HG02571 (cell line): ENCODE results near the gene SC5D.
A peak's percentile ranks its signal among the peaks of the same experiment; 100 is the strongest.

Experiments
- ATAC-seq: cut with Tn5 transposase; IDR thresholded peaks from one replicate; pipeline ENCODE4 v1.9.1; 2021; ENCODE audit warnings: mild to moderate bottlenecking, moderate library complexity; ENCODE audit not compliant: unreplicated experiment

Gene SC5D, protein sequence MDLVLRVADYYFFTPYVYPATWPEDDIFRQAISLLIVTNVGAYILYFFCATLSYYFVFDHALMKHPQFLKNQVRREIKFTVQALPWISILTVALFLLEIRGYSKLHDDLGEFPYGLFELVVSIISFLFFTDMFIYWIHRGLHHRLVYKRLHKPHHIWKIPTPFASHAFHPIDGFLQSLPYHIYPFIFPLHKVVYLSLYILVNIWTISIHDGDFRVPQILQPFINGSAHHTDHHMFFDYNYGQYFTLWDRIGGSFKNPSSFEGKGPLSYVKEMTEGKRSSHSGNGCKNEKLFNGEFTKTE

GRCh38 chr11:121292495-121293287, at the start of gene SC5D:
Gene SC5D, plus strand, starts transcription at chr11:121292771. Its CDS starts 10,605 bp downstream, at chr11:121303376.
- ATAC-seq: peak; percentile 95

- ATAC-seq: no peak
Observed at GRCh38 chr11:121244884-121245283, 47.7 kb upstream of the SC5D start.

GRCh38 chr11:121246021-121246768, 46.4 kb upstream of the SC5D start:
- ATAC-seq: no peak

GRCh38 chr11:121246769-121247035, 45.9 kb upstream of the SC5D start:
- ATAC-seq: no peak

- ATAC-seq: no peak
Observed at GRCh38 chr11:121248496-121248895, 44.1 kb upstream of the SC5D start.

GRCh38 chr11:121249039-121249663, 43.4 kb upstream of the SC5D start:
- ATAC-seq: no peak

GRCh38 chr11:121250843-121251242, 41.7 kb upstream of the SC5D start:
- no peak for ATAC-seq

DNA sequence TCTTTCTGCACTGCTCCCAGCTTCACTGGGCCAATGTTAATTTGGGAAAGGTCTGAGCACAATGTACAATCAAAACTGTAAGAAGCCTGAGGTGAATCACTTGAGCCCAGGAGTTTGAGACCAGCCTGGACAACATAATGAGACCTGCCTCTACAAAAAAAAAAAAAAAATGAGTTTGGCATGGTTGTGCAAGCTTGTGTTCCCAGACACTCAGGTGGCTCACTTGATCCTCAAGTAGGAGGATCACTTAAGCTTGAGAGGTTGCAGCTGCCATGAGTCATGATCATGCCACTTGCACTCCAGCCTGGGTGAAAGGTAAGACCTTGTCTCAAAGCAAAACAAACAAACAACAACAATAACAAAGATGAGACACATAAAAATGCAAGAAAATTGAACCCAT, 38.6 kb upstream of the SC5D start:
- ATAC-seq: no peak

DNA sequence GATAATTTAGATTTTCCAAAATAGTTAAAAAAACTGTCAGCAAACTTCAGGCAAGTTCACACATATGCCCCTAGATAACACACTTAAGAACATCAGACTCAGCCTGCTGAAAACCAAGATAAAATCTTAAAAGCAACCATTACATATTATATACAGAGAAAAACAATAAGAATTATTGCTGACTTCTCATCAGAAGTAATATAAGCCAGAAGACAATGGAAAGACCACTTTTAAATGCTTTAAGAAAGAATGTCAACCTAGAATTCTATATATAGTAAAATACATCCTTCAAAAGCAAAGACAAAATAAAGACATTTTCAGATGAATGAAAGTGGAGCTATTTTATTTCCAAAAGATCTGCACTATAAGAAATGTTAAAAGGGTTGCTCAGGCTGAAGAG, 37.8 kb upstream of the SC5D start:
- ATAC-seq: no peak

- no peak for ATAC-seq
Observed at GRCh38 chr11:121255473-121256125, 37.0 kb upstream of the SC5D start.

DNA sequence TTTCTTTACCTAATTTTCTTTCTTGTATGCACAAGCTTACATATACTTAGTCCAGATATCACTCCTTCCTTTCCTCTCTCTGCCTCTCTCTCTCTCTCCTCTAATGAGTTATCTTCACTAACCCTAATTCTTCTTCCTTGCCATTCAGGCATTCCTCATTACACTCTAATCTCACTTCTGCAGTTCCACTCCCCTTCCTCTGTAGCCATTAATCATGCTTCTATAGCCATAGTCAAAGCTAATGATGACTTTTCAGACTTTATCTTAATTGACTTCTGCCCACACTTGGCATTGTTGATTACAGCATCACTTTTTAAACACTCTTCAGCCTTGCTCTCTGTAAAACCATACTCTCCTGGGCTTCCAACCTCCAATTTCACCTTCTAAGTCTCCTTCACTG, 35.3 kb upstream of the SC5D start:
- ATAC-seq: no peak

DNA sequence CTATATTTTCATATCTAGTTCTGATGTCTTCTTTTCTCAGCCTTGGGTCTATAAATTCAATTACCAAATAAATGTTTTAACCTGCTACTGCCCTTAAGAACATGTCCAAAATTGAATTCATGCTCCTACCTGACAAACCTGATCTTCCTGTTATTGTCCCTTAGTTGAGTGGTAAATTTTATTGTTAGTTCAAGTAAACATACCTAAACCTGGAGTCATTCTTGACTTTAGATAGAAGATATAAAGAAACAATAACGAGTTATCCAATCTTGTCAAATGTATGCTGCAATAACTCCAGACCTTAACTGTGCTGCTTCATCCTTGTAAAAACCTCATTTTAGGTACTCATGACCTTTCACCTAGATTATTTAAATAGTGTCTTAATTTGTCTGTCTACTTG, 34.6 kb upstream of the SC5D start:
- ATAC-seq: no peak

DNA sequence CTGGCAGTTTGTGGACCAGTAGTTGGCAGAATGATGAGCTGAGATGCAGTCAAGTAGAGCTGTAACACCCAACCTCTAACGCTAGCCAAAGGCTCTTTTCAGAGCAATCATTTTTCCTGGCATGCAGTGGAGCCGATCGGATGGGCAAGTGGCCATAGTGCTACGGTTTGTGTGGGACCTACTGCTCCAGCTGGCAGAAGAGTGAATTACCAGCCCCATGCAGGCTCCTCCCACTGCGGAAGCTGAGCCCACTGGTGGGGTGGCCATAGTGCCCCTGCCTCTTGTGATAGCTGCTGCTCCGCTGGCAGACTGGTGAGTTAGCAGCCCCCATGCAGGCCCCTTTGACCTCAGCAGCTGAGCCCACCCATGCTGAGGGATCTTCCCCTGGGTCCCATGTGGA, 27.0 kb upstream of the SC5D start:
- ATAC-seq: no peak

- no peak for ATAC-seq
Observed at GRCh38 chr11:121268581-121268980, 24.0 kb upstream of the SC5D start.

DNA sequence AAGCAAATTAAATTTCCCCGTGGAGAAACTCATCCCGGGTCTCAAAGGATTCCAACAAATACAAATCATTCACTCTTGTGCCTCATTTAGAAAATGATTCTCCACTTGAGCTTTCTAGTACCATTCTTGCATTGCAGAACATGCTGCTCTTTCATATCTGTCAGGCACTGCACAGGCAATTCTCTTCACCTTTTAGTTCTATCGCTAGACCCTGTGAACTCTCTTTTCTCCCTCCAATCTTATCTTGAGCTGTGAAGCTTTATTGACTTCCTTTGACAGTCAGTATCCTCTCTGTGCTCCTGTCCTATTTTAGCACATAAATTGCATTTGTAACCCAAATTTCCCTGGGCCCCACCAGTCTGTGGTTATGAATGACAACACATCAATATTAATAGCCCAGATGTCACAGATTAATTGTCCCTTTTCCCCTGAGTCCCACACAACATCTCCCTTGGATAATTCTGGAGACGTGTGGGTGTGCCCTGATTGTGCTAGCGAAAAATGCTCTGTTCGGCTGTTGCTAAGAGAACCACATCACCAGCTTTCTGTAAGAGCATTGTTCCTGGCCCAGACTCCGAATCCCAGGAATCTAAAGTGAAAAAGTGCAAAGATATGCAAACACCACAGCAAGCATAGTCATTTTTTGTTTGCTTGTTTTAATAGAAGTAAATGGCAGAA, 22.4 kb upstream of the SC5D start:
- no peak for ATAC-seq

- ATAC-seq: no peak
Observed at GRCh38 chr11:121274332-121274991, 18.1 kb upstream of the SC5D start.

DNA sequence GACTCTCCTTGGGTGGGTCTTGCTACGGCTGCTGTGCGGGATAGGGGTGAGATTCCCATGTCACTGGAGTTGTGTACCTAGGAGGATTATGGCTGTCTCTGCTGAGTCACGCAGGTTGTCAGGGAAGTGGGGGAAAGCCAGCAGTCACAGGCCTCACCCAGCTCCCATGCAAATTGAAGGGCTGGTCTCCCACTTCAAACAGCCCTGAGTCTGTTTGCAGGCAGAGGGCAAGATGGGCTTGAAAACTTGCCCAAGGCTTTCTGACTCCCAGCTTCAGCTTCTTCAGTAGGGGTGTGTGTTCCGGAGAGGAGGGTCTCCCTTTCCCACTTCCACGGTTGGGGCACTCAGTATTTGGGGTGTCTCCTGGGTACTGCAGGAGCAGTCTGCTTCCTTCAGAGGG, 10.9 kb upstream of the SC5D start:
- no peak for ATAC-seq

DNA sequence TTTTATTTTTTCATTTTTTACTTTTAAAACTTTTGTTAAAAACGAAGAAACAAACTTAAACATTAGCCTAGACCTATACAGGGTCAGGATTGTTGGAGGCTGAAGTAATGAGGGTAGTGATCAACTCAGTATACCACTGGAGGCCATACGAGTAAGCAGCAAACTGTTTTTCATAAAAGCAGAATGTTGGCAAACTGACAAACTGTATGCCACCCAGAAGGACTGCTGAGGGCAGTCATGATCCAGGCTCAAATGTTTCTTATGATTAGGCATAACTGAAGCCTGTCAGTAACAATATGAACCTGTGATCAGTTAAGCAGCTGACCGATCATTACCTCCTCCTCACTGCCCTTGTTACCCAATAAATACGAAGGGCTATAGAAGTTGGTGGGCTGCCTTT, 10.2 kb upstream of the SC5D start:
- no peak for ATAC-seq

GRCh38 chr11:121282886-121283502, 9.6 kb upstream of the SC5D start:
- ATAC-seq: no peak
